Kidney capillary endothelial cell (primary cell): ENCODE results near the gene TMEM82.

ENCODE experiments used
- DNase-seq: peaks from one replicate; pipeline ENCODE4 v3.0.0-alpha.2; 2018; ENCODE audit warnings: low spot score

The TMEM82 gene

GRCh38 chr1:15736038-15736891 is 6.0 kb upstream of the TMEM82 start, which contains the start of gene SLC25A34:
Gene SLC25A34, plus strand, starts transcription at chr1:15736258. Its CDS starts 228 bp downstream, at chr1:15736486.
- DNase-seq, result no peak

GRCh38 chr1:15736892-15737261 is 5.4 kb upstream of the TMEM82 start:
- DNase-seq, result no peak

GRCh38 chr1:15737324-15738319 is 4.7 kb upstream of the TMEM82 start:
- DNase-seq, result no peak

GRCh38 chr1:15738416-15739113 is 3.7 kb upstream of the TMEM82 start:
- no peak for DNase-seq

GRCh38 chr1:15739259-15739658 is 3.0 kb upstream of the TMEM82 start:
- no peak for DNase-seq

GRCh38 chr1:15739745-15740144 is 2.6 kb upstream of the TMEM82 start:
- DNase-seq, result no peak

- DNase-seq, result peak; percentile 50
Observed at GRCh38 chr1:15740924-15741850, 1.1 kb upstream of the TMEM82 start.

- no peak for DNase-seq
Observed at GRCh38 chr1:15744122-15744679, 1.9 kb downstream of the TMEM82 start.

GRCh38 chr1:15747378-15747777 is 5.1 kb downstream of the TMEM82 start:
- no peak for DNase-seq

GRCh38 chr1:15748264-15748663 is 6.0 kb downstream of the TMEM82 start:
- DNase-seq, result no peak

GRCh38 chr1:15748690-15749398 is 6.5 kb downstream of the TMEM82 start:
- no peak for DNase-seq

- DNase-seq, result peak; percentile 90
Observed at GRCh38 chr1:15749399-15750291, 7.3 kb downstream of the TMEM82 start.

- no peak for DNase-seq
Observed at GRCh38 chr1:15750924-15751323, 8.6 kb downstream of the TMEM82 start.

GRCh38 chr1:15751717-15752116 is 9.4 kb downstream of the TMEM82 start:
- DNase-seq, result no peak

GRCh38 chr1:15753776-15754175 is 11.5 kb downstream of the TMEM82 start:
- DNase-seq, result no peak

- DNase-seq, result no peak
Observed at GRCh38 chr1:15755021-15755645, 12.8 kb downstream of the TMEM82 start.

GRCh38 chr1:15755646-15756040 is 13.3 kb downstream of the TMEM82 start:
- DNase-seq, result no peak
